HCT116 (cell line): ENCODE results near the gene KRT14. TPM values are rescaled to one million over a fixed set of nuclear protein-coding genes. Genes with fewer than 3 reads are reported as not detected.

Experiments
- ATAC-seq: fragments of 200-7000 bp; cut with Tn5 transposase; 2 replicates; pipeline ENCODE4 v1.9.1; 2020; ENCODE audit warnings: mild to moderate bottlenecking, moderate library complexity
- BruUV-seq: library from RNA; stranded (reverse); fragments of 400-500 nt; replicated peaks from 2 replicates; lab custom pipeline; 2021; lab: Mats Ljungman, UMichigan
- CTCF ChIA-PET: fragments of 300-600 bp; sonication (Branson Sonifier 250); formaldehyde crosslinking; loops from one replicate; lab custom pipeline; 2021; ENCODE audit warnings: antibody characterized with exemption; lab: Charles Lee
- POLR2A ChIA-PET: fragments of 300-600, 350-600 bp; sonication (Branson Sonifier 250); formaldehyde crosslinking; loops from one replicate; lab custom pipeline; 2021; ENCODE audit warnings: antibody characterized with exemption; lab: Charles Lee
- RAD21 ChIA-PET, 2 experiments: fragments of 300-600 bp; sonication (Branson Sonifier 250); formaldehyde crosslinking; loops; one replicate each; lab custom pipeline; 2023; ENCODE audit warnings: low total read pairs in 2 of 2; ENCODE audit not compliant: uncharacterized antibody in 2 of 2, unreplicated experiment in 2 of 2, low non-redundant PET in 1 of 2; lab: Charles Lee
- DNase-seq: peaks from one replicate; pipeline ENCODE4 v3.0.0-alpha.2; 2010; ENCODE audit warnings: low read depth, low spot score
- H2AFZ ChIP-seq: fragments of 200-600 bp; shearing (Covaris generic), sonication (generic); 2 replicates; pipeline ENCODE4 v1.6.1; 2017; ENCODE audit warnings: low read depth, mixed run types, mixed read lengths, antibody characterized with exemption, low read length; ENCODE audit not compliant: poor library complexity, severe bottlenecking
- H3K27ac ChIP-seq: 2 replicates; pipeline ENCODE4 v1.5.1; 2012; ENCODE audit warnings: low read depth, low read length
- H3K27me3 ChIP-seq: fragments of 200-600 bp; sonication (generic); 2 replicates; pipeline ENCODE4 v1.6.1; 2016; ENCODE audit warnings: mixed run types, low read length, mixed read lengths; ENCODE audit not compliant: insufficient read depth
- H3K36me3 ChIP-seq, 2 experiments: fragments of 200-500 bp in 1 of 2; fragments of 200-600 bp in 1 of 2; sonication (Bioruptor generic) in 1 of 2; sonication (generic) in 1 of 2; 2 replicates each; pipeline versions ENCODE4 v1.5.1 to v1.6.1; 2014 to 2016; ENCODE audit warnings: low read length in 2 of 2, inconsistent platforms in 1 of 2, mixed read lengths in 1 of 2, mixed run types in 1 of 2; ENCODE audit not compliant: insufficient read depth in 2 of 2, control insufficient read depth in 1 of 2
- H3K4me1 ChIP-seq, 2 experiments: fragments of 200-600 bp in 1 of 2; sonication (generic) in 1 of 2; 2 replicates each; pipeline versions ENCODE4 v1.5.1 to v1.6.1; 2012 to 2017; ENCODE audit warnings: low read length in 2 of 2, inconsistent platforms in 1 of 2, mild to moderate bottlenecking in 1 of 2, mixed read lengths in 1 of 2, mixed run types in 1 of 2, moderate library complexity in 1 of 2; ENCODE audit not compliant: insufficient read depth in 2 of 2, control insufficient read depth in 1 of 2
- H3K4me2 ChIP-seq: fragments of 200-600 bp; sonication (generic); 2 replicates; pipeline ENCODE4 v1.6.1; 2017; ENCODE audit warnings: mixed run types, low read length, mixed read lengths
- H3K4me3 ChIP-seq, 2 experiments: fragments of 200-600 bp in 1 of 2; sonication (generic) in 1 of 2; replicated peaks in 1 of 2; 2 replicates each; pipeline ENCODE4 v1.5.1; 2011 to 2016; ENCODE audit warnings: low read length in 2 of 2, control low read depth in 1 of 2, low read depth in 1 of 2, mild to moderate bottlenecking in 1 of 2, mixed read lengths in 1 of 2, mixed run types in 1 of 2
- H3K79me2 ChIP-seq: fragments of 200-600 bp; sonication (generic); 2 replicates; pipeline ENCODE4 v1.6.1; 2017; ENCODE audit warnings: mild to moderate bottlenecking, mixed run types, low read length, moderate library complexity, mixed read lengths; ENCODE audit not compliant: insufficient read depth
- H3K9ac ChIP-seq: fragments of 200-600 bp; sonication (generic); 2 replicates; pipeline ENCODE4 v1.6.1; 2016; ENCODE audit warnings: low read length, mixed read lengths
- H3K9me2 ChIP-seq: fragments of 200-600 bp; sonication (generic), shearing (Covaris generic); 2 replicates; pipeline ENCODE4 v1.6.1; 2017; ENCODE audit warnings: mixed run types, mild to moderate bottlenecking, moderate library complexity; ENCODE audit not compliant: insufficient read depth
- H3K9me3 ChIP-seq, 2 experiments: fragments of 200-500 bp in 1 of 2; fragments of 200-600 bp in 1 of 2; sonication (Bioruptor generic) in 1 of 2; sonication (generic) in 1 of 2; 2 replicates each; pipeline ENCODE4 v1.6.1; 2014 to 2017; ENCODE audit warnings: low read length in 2 of 2, mixed read lengths in 2 of 2, inconsistent platforms in 1 of 2, low read depth in 1 of 2, mild to moderate bottlenecking in 1 of 2, mixed run types in 1 of 2, moderate library complexity in 1 of 2; ENCODE audit not compliant: control insufficient read depth in 1 of 2, insufficient read depth in 1 of 2
- H4K20me1 ChIP-seq: fragments of 200-600 bp; sonication (generic), shearing (Covaris generic); 2 replicates; pipeline ENCODE4 v1.6.1; 2017; ENCODE audit warnings: mixed run types, mild to moderate bottlenecking, moderate library complexity; ENCODE audit not compliant: insufficient read depth
- CBX3 ChIP-seq: IDR thresholded peaks from 2 replicates; pipeline ENCODE4 v1.6.1; 2012; ENCODE audit warnings: low read depth
- EZH2phosphoT487 ChIP-seq: fragments of 200-600 bp; IDR thresholded peaks from 2 replicates; pipeline ENCODE4 v1.6.1; 2018; ENCODE audit warnings: antibody characterized with exemption, borderline replicate concordance
- FOSL1 ChIP-seq: IDR thresholded peaks from 2 replicates; pipeline ENCODE4 v1.6.1; 2012; ENCODE audit warnings: low read depth
- RAD21 ChIP-seq: IDR thresholded peaks from 2 replicates; pipeline ENCODE4 v1.6.1; 2012; ENCODE audit warnings: low read depth, mild to moderate bottlenecking
- YY1 ChIP-seq: IDR thresholded peaks from 2 replicates; pipeline ENCODE4 v1.6.1; 2011; ENCODE audit warnings: low read length, low read depth, moderate library complexity, mild to moderate bottlenecking; ENCODE audit not compliant: insufficient replicate concordance; ENCODE audit errors: extremely low read depth
- intact Hi-C: fragments of 100-400 bp; cut with micrococcal nuclease; formaldehyde crosslinking; loops from 2 replicates; pipeline ENCODE4 v1.10.0; 2022
- total RNA-seq: library from RNA; stranded (reverse); gene quantifications from one replicate; pipeline ENCODE4 v1.2.1, GENCODE V29; 2021; ENCODE audit not compliant: unreplicated experiment
- TF ChIP-seq, protein P1 (sequence below): IDR thresholded peaks from 2 replicates; pipeline ENCODE4 v1.6.1; 2012; ENCODE audit warnings: low read depth
- TF ChIP-seq, protein P2 (sequence below): IDR thresholded peaks from 2 replicates; pipeline ENCODE4 v1.6.1; 2012
- TF ChIP-seq, protein P3 (sequence below), 3 experiments: fragments of 200-600 bp in 1 of 3; sonication (generic) in 1 of 3; IDR thresholded peaks in 2 of 3; conservative IDR thresholded peaks in 1 of 3; 2 replicates each; pipeline ENCODE4 v1.5.1; 2012 to 2017; ENCODE audit warnings: low read depth in 2 of 3, low read length in 2 of 3, antibody characterized with exemption in 1 of 3, borderline replicate concordance in 1 of 3, control low read depth in 1 of 3, mild to moderate bottlenecking in 1 of 3, mixed read lengths in 1 of 3, mixed run types in 1 of 3, moderate library complexity in 1 of 3; ENCODE audit not compliant: insufficient read depth in 1 of 3

KRT14 gene
- total RNA-seq, 1 experiment from 2014 or later, result not detected

DNA sequence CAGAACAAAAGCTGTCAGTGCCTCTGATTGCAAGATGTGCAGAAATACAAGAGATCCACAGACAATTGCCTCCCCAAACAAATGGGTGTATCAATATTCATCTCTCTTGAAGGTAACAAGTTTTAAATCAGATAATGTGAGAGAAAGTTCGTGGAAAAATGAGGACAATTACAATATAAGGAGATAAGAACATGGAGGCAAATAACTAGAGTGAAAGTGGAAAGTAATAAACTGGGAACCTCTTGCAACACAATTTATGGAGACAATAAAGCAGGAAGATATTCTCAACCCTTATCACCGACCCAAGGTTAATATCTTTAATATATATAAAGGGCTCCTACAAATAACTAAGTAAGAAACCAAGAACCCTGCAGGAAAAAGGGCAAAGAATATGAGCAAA, 44.3 kb downstream of the KRT14 start:
- no peaks in the 10 kb centered on the region for H3K36me3 ChIP-seq
- ChIA-PET CTCF (interaction anchor here (3.0 kb wide), 1 partner anchor 120 kb away, joined by 13 read pairs; no protein-coding TSS in a partner anchor), RAD21 (no interaction called here), POLR2A (interaction anchor here (1.2 to 6.5 kb wide), 3 partner anchors 10 to 147 kb away, joined by 3 to 68 read pairs (median 6); partner anchors contain the start of genes EIF1 and KRT19)
- BruUV-seq, result no TSS peak
- no peak overlapping the region for H3K4me2 ChIP-seq
- intact Hi-C loops, result loop anchor here (10.0 kb wide), 1 partner anchor 928 kb away; no protein-coding TSS in a partner anchor
- H4K20me1 ChIP-seq, result no peaks in the 10 kb centered on the region
- TF ChIP-seq YY1 (no peak), RAD21 (no peak), EZH2phosphoT487 (no peak), FOSL1 (no peak), CBX3 (no peak)
- TF ChIP-seq, protein P1, sequence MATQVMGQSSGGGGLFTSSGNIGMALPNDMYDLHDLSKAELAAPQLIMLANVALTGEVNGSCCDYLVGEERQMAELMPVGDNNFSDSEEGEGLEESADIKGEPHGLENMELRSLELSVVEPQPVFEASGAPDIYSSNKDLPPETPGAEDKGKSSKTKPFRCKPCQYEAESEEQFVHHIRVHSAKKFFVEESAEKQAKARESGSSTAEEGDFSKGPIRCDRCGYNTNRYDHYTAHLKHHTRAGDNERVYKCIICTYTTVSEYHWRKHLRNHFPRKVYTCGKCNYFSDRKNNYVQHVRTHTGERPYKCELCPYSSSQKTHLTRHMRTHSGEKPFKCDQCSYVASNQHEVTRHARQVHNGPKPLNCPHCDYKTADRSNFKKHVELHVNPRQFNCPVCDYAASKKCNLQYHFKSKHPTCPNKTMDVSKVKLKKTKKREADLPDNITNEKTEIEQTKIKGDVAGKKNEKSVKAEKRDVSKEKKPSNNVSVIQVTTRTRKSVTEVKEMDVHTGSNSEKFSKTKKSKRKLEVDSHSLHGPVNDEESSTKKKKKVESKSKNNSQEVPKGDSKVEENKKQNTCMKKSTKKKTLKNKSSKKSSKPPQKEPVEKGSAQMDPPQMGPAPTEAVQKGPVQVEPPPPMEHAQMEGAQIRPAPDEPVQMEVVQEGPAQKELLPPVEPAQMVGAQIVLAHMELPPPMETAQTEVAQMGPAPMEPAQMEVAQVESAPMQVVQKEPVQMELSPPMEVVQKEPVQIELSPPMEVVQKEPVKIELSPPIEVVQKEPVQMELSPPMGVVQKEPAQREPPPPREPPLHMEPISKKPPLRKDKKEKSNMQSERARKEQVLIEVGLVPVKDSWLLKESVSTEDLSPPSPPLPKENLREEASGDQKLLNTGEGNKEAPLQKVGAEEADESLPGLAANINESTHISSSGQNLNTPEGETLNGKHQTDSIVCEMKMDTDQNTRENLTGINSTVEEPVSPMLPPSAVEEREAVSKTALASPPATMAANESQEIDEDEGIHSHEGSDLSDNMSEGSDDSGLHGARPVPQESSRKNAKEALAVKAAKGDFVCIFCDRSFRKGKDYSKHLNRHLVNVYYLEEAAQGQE, result no peak
- TF ChIP-seq, protein P2, sequence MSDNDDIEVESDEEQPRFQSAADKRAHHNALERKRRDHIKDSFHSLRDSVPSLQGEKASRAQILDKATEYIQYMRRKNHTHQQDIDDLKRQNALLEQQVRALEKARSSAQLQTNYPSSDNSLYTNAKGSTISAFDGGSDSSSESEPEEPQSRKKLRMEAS, result no peak
- TF ChIP-seq, protein P3, sequence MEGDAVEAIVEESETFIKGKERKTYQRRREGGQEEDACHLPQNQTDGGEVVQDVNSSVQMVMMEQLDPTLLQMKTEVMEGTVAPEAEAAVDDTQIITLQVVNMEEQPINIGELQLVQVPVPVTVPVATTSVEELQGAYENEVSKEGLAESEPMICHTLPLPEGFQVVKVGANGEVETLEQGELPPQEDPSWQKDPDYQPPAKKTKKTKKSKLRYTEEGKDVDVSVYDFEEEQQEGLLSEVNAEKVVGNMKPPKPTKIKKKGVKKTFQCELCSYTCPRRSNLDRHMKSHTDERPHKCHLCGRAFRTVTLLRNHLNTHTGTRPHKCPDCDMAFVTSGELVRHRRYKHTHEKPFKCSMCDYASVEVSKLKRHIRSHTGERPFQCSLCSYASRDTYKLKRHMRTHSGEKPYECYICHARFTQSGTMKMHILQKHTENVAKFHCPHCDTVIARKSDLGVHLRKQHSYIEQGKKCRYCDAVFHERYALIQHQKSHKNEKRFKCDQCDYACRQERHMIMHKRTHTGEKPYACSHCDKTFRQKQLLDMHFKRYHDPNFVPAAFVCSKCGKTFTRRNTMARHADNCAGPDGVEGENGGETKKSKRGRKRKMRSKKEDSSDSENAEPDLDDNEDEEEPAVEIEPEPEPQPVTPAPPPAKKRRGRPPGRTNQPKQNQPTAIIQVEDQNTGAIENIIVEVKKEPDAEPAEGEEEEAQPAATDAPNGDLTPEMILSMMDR (IDR thresholded peaks at IDR 0.05 in 2 of 3, conservative IDR thresholded peaks at IDR 0.05 in 1 of 3; ENCODE audit: borderline replicate concordance in 1 of 3, insufficient read depth in 1 of 3, low read depth in 2 of 3, low read length in 2 of 3), result no peak
- peaks cover 24 to 72% of the 10 kb centered on the region in 2 experiments for H3K4me1 ChIP-seq
- DNase-seq (no peak), ATAC-seq (no peak)
- H3K9me2 ChIP-seq, result no peaks in the 10 kb centered on the region
- no peak overlapping the region for H2AFZ ChIP-seq
- no peak overlapping the region for H3K27ac ChIP-seq
- no peaks in the 10 kb centered on the region for H3K79me2 ChIP-seq
- H3K9me3 ChIP-seq, result peaks cover 0 to 8% of the 10 kb centered on the region in 2 experiments; a peak in 1 of 4 replicates
- H3K9ac ChIP-seq, result no peak overlapping the region
- no peaks in the 10 kb centered on the region for H3K27me3 ChIP-seq
- no peak overlapping the region for H3K4me3 ChIP-seq
